ENCODE measurements around the gene OTUD6A. TPM values are rescaled to one million over a fixed set of nuclear protein-coding genes. Genes with fewer than 3 reads are reported as not detected.

Gene OTUD6A
- total RNA-seq, 1 donor from 2014 or later = not detected

DNA sequence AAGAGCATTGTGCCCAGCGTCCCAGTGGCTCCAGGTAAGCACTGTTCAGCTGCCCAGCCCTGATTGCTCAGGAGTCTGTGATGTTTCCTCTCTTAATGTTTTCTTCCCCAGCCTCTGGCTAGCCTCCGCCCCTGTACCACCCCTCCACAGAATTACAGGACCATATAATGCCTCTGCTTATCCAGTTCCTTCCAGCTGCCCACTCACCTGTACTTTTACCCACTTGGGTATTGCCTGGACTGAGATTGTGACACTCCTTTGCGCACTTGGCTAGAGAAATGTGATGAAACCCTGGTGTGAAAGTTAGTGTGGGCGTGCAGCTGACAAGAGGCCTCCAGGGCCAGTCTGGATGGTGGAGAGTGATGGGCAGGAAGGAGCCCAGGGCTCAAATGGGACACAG, 12.3 kb upstream of the OTUD6A start, which contains the start of gene AWAT2:
TSS of gene AWAT2 (minus strand) at position 14 of the 400 bp plus-strand sequence. CDS start at position 8, 6 bp downstream.
- H3K4me3 ChIP-seq (ENCODE audit: low read depth, low read length) = no peak within 1 kb of the TSS
- FAIRE-seq (no peak), DNase-seq (ENCODE audit: low read depth) (no peak)
- TF ChIP-seq, protein P1, sequence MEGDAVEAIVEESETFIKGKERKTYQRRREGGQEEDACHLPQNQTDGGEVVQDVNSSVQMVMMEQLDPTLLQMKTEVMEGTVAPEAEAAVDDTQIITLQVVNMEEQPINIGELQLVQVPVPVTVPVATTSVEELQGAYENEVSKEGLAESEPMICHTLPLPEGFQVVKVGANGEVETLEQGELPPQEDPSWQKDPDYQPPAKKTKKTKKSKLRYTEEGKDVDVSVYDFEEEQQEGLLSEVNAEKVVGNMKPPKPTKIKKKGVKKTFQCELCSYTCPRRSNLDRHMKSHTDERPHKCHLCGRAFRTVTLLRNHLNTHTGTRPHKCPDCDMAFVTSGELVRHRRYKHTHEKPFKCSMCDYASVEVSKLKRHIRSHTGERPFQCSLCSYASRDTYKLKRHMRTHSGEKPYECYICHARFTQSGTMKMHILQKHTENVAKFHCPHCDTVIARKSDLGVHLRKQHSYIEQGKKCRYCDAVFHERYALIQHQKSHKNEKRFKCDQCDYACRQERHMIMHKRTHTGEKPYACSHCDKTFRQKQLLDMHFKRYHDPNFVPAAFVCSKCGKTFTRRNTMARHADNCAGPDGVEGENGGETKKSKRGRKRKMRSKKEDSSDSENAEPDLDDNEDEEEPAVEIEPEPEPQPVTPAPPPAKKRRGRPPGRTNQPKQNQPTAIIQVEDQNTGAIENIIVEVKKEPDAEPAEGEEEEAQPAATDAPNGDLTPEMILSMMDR (IDR thresholded peaks at IDR 0.05; ENCODE audit: insufficient read depth, low read length, severe bottlenecking) = no peak
- no peaks in the 10 kb centered on the region for H3K36me3 ChIP-seq (ENCODE audit: control insufficient read depth, insufficient read depth, low read length)
- no peaks in the 10 kb centered on the region for H3K27me3 ChIP-seq (ENCODE audit: control insufficient read depth, insufficient read depth, low read length)

DNA sequence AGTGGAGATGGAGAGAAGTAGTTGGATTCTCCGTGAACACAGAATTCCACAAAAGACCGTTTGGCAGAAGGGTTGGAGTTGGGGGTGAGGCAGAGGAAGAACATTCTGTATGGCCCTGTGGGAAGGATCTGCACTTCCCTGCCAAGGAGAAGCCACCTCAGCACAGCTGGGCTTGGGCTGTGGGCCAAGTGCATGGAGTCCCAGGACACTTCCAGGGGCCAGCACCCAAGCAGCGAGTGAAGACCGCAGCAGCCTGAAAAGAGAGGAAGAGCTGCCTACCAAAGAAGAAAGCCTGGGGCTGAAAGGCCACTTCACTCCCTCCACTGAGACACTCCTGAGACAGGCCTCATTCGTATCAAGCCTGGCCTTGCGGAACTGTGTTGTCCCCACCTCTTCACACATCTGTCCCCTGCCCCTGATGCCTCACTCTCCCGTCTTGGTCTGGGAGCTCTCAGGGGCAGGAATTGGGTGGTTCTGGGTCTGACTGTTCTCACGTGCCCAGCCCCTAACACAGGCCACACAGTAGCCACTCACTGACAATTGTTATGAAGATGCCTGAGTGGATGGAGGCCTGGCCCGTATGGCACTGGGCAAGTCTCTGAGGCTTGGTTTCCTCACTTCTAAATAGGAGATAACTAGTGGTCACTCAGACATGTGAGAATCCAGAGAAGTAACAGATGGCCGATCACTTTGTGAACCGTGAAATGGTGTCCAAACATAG, 9.2 kb upstream of the OTUD6A start:
- H3K4me3 ChIP-seq (ENCODE audit: low read depth, low read length) = no peak overlapping the region
- no peaks in the 10 kb centered on the region for H3K36me3 ChIP-seq (ENCODE audit: control insufficient read depth, insufficient read depth, low read length)
- DNase-seq (ENCODE audit: low read depth) (no peak), FAIRE-seq (no peak)
- TF ChIP-seq, protein P1 (IDR thresholded peaks at IDR 0.05; ENCODE audit: insufficient read depth, low read length, severe bottlenecking) = no peak
- no peaks in the 10 kb centered on the region for H3K27me3 ChIP-seq (ENCODE audit: control insufficient read depth, insufficient read depth, low read length)

DNA sequence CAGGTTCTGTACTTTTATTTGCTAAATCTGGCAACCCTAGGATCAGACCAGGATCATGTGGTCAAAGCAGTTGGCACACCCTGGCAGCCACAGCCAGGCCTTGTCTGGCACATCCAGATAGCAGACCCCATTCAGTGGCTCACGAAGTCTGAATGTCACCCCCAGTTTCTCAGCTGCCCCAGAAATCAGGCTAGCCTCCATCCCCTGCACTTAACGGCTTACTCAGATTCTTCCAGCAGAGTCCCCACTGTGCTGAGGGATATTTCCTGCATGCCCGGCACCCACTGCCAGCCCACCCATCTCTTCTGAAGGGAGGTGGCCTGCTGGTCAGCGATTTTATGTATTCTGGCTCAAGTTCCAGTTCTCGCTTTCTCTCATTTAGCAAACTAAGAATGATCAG, 7.9 kb upstream of the OTUD6A start:
- DNase-seq (ENCODE audit: low read depth) (no peak), FAIRE-seq (no peak)
- TF ChIP-seq, protein P1 (IDR thresholded peaks at IDR 0.05; ENCODE audit: insufficient read depth, low read length, severe bottlenecking) = no peak
- no peaks in the 10 kb centered on the region for H3K27me3 ChIP-seq (ENCODE audit: control insufficient read depth, insufficient read depth, low read length)
- no peak overlapping the region for H3K4me3 ChIP-seq (ENCODE audit: low read depth, low read length)
- H3K36me3 ChIP-seq (ENCODE audit: control insufficient read depth, insufficient read depth, low read length) = no peaks in the 10 kb centered on the region

DNA sequence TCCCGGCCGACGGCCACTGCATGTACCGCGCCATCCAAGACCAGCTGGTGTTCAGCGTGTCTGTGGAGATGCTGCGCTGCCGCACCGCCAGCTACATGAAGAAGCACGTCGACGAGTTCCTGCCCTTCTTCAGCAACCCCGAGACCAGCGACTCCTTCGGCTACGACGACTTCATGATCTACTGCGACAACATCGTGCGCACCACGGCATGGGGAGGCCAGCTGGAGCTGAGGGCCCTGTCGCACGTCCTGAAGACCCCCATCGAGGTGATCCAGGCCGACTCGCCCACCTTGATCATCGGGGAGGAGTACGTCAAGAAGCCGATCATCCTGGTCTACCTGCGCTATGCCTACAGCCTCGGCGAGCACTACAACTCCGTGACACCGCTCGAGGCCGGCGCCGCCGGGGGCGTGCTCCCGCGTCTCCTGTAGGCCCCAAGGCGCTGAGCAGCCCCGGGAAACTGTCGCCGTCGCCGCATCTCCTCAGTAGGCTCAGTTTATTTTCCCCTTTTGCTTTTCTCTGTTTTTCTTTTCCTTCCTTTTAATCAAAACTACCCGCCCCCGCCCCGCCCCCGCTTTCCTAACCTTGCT, 799 bp downstream of the OTUD6A start:
- TF ChIP-seq, protein P1 (IDR thresholded peaks at IDR 0.05; ENCODE audit: insufficient read depth, low read length, severe bottlenecking) = no peak
- DNase-seq (ENCODE audit: low read depth) = no peak

DNA sequence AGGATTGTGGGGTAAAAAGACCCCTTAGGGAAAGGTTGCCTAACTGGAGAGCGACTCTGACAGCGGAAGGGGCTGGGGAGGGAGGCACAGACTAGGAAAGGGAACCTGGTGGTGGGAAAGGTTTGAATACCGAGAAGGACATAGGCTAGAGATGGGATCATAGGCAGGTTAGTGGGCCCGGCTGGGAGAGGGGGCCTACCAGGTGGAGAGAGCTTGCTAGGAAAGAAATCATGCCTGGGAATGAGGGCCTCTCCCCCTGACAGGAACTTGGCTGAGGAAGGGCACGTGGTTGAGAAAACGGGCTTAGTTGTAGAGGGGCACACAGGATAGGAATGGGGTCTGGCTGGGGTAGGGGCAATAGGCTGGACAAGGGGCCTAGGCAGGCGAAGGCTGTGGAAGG, 4.4 kb downstream of the OTUD6A start:
- Histone ChIP-seq H3K4me3 (ENCODE audit: low read depth, low read length) (no peak overlapping the region), H3K27me3 (ENCODE audit: control insufficient read depth, insufficient read depth, low read length) (no peaks in the 10 kb centered on the region), H3K36me3 (ENCODE audit: control insufficient read depth, insufficient read depth, low read length) (no peaks in the 10 kb centered on the region)
- TF ChIP-seq, protein P1 (IDR thresholded peaks at IDR 0.05; ENCODE audit: insufficient read depth, low read length, severe bottlenecking) = no peak
- DNase-seq (ENCODE audit: low read depth) (no peak), FAIRE-seq (no peak)

More for the DNA sequence above, 799 bp downstream of the OTUD6A start:
- H3K27me3 ChIP-seq (ENCODE audit: control insufficient read depth, insufficient read depth, low read length) = no peaks in the 10 kb centered on the region
- no peaks in the 10 kb centered on the region for H3K36me3 ChIP-seq (ENCODE audit: control insufficient read depth, insufficient read depth, low read length)
- H3K4me3 ChIP-seq (ENCODE audit: low read depth, low read length) = no peak overlapping the region
- FAIRE-seq = no peak
